GM21528 (cell line): ENCODE measurements around the gene API5.
"Not testable (repeated sequence)": the region's sequence is repeated elsewhere in the genome, so short reads cannot be mapped to it uniquely, and the experiment has no call there.

Source experiments
- ATAC-seq: cut with Tn5 transposase; IDR thresholded peaks from one replicate; pipeline ENCODE4 v1.9.1; 2021; ENCODE audit warnings: mild to moderate bottlenecking, moderate library complexity; ENCODE audit not compliant: unreplicated experiment, low FRiP score

API5 gene

GRCh38 chr11:43311791-43312607, at the start of gene API5:
Gene API5 (plus strand): TSS chr11:43311996. CDS start chr11:43312128, 132 bp downstream.
- peak; percentile 99 for ATAC-seq

- ATAC-seq: no peak
Measured at GRCh38 chr11:43267856-43268580, 43.8 kb upstream of the API5 start.

GRCh38 chr11:43268786-43269185, 43.0 kb upstream of the API5 start:
- no peak for ATAC-seq

- ATAC-seq: no peak
Measured at GRCh38 chr11:43269254-43269918, 42.4 kb upstream of the API5 start.

GRCh38 chr11:43270468-43270867, 41.3 kb upstream of the API5 start:
- no peak for ATAC-seq

- no peak for ATAC-seq
Measured at GRCh38 chr11:43278193-43278956, 33.4 kb upstream of the API5 start.

GRCh38 chr11:43282607-43283440, 29.0 kb upstream of the API5 start:
- ATAC-seq: peak; percentile 68

GRCh38 chr11:43285826-43286225, 26.0 kb upstream of the API5 start:
- ATAC-seq: no peak

GRCh38 chr11:43289368-43289767, 22.4 kb upstream of the API5 start:
- no peak for ATAC-seq

- ATAC-seq: no peak
Measured at GRCh38 chr11:43298397-43298796, 13.4 kb upstream of the API5 start.

GRCh38 chr11:43315966-43316365, 4.2 kb downstream of the API5 start:
- ATAC-seq: no peak

- no peak for ATAC-seq
Measured at GRCh38 chr11:43316451-43316850, 4.7 kb downstream of the API5 start.

GRCh38 chr11:43327987-43328386, 16.2 kb downstream of the API5 start:
- no peak for ATAC-seq

- ATAC-seq: no peak
Measured at GRCh38 chr11:43328482-43328881, 16.7 kb downstream of the API5 start.

- no peak for ATAC-seq
Measured at GRCh38 chr11:43341159-43341558, 29.4 kb downstream of the API5 start.

GRCh38 chr11:43351426-43351825, 39.6 kb downstream of the API5 start:
- not testable (repeated sequence) for ATAC-seq

GRCh38 chr11:43354311-43354710, 42.5 kb downstream of the API5 start:
- ATAC-seq: no peak

GRCh38 chr11:43356336-43356735, 44.5 kb downstream of the API5 start:
- ATAC-seq: no peak

- ATAC-seq: no peak
Measured at GRCh38 chr11:43358279-43358800, 46.5 kb downstream of the API5 start.
